GM19043 (cell line): ENCODE results near the gene TMEM167A.

Experiments
- ATAC-seq: cut with Tn5 transposase; IDR thresholded peaks from one replicate; pipeline ENCODE4 v1.9.1; 2021; ENCODE audit warnings: low read depth; ENCODE audit not compliant: unreplicated experiment

TMEM167A gene

DNA sequence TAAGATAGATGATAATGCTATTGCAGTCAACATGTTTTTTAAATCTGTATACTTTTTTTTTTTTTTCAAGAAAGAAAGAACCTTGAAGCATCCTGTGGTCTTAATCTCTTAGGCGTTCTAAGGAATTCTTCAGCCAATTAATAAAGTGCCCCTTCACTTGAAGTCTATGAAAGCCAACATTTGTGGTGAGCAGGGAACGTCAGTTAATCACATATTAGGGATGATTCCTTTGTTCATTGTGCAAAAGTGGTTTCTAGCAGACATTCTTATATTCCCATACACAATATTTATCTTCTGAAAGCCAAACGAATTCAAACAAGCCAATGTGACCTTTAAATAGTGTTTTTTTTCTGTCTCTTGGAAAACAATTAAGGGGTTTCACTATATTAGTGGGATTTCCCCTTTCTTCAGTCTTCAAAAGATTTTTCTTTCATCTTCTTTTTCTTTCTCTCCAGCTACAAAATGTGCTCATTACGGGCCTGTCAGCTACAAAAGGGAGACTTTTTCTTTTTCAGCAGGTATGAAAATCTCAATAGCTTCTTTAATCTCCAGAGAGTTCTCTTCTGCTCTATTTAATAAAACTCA is 40.1 kb downstream of the TMEM167A start:
- no peak for ATAC-seq

DNA sequence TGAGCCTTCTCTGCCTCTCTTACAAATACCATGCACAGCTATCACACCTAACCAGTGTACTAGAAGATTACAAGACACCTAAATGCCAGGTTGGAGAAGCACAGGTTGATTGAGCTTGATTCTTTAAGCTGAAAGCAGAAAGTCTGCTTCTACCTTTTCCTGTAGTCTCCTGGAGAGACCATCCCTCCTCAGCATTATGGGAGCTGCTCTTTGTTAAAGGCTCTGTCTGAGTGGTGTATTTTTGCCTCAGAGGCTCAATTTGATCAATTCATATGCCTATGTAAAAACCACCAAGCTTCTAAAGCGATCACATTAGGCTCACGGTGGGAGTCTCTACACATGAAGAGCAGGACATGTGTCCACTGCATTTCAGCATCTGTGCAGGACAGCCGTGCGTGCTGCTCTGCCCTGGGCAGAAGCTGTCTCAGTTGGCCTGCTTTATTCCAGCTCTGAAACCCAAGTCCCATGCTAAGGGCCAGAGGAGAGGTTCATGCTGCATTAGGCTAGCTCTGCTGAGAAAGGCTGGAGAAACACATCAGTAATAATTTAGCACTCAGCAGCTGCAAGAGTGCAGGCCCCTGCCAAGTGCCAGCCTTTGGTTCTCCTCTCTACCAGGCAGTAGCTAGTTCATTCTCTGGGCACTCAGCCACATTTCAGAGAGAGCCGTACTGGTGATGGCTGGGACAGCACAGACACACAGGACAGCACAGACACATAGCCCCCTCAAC is 41.7 kb downstream of the TMEM167A start:
- no peak for ATAC-seq

DNA sequence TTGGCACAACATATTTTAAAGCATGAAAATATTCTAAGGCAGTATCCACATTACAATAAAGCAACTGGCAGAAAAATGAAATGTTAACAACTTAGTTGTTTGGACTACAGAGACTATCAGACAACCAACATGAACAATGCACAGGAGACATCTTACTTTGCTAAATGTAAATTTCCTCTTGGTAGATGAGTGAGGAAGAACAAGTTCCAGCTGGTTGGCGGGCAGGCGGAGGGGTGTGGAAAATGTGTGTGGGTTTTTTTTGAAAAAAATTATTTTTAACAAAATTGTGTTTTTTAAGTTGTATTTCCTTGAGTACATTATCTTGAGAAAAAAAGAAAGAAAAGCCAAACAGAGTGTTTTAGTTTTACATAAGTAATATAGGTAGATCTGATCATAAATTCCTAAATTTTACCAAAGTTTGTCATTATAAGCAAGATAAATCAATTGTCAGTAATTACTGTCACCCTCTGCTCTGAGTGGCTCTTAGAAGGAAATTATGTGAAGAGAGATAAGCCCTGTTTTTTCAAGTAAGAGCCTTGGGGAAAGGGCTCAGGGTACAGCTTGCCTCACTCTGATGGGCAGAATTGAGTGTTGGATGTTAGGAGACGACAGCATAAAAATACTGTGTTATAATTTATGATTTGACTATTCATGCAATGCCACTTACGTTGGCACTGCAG is 42.5 kb downstream of the TMEM167A start:
- no peak for ATAC-seq

DNA sequence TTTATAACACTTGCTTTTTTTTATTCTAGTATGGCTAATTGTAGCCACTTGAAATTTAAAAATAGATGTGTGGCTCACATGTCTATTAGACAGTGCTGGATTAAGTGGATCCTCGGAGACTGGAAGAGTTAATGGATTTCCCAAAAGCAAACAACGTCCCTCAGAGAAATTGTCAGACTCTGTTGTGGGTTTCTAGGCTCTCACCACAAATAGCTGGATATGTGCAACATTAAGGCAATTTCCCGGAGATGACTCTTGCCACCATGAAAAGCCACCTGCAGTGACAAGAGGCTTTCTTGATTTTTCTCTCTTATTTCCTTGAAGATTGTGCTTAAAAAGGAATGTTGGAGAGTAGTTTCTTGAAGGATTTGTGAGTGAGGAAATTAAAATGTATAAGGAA is 43.2 kb downstream of the TMEM167A start:
- no peak for ATAC-seq

DNA sequence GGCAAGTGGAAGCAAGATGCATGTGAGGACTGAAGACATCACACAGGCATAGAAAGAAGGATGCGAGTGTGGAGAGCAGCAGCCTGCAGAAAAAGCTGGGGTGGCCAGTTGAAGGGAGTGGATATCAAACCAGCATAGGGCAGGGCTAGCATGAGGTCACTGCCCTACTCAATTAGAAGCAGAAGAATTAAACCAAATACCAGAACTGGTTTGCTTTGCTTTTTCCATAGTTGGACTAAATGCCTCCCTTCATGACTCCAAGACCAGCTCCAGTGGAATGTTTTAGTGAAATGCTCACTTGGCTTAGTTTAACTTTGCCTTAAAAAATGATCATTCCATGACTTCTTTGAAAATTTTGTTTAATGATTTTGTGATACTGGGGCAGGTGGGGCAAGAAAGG is 45.8 kb downstream of the TMEM167A start:
- no peak for ATAC-seq

DNA sequence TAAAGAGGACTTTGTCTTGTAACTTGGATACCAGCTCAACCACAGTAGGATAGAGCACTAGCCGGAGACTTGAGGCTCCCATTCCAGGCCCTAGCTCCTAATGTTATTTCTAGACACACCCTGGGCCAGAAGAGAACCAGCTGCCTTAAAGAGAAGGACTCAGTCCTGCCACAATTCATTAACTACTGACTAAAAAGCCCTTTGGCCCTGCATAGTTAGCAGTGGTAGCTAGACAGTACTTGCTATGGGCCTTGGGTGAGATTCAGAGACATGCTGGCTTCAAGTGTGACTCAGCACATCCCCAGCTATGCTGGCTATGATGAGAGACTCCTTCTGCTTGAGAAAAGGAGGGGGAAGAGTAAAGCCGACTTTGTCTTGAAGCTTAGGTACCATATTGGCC is 47.3 kb downstream of the TMEM167A start:
- ATAC-seq = no peak

DNA sequence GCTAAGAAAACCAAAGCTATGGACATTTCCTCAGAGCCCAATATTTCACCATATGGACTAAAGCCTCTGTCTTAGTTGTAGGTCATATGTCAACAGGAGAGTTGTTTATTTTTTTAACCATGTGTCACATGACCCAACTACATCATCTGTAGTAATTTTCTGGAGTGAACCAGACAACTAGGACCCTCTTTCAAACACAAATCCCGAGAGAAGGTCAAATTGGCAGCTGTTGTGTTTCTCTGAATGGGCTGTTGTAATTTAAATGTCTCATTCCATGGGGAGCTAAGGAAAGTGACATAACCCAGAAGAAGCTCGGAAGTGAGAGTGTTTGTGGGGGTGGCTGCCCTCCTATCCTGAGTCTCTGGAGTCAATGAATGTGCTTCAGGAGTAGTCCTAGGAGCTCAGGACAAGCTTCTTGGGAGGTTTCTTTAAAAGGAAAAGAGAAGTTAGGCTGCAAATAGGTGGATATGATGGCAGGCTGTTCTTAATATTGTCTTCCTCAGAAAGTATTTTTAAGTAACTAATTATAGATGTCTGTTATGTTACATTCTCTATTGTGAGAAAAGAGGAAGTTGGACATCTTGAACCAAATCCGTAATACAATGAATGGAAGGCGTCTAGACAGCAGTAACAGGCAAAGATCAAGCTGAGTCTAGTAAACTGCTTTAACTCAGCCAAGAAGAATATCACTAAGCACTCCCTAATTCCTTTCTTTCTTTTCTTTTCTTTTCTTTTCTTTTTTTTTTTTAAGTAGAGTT is 50.1 kb downstream of the TMEM167A start:
- ATAC-seq = peak; percentile 80

DNA sequence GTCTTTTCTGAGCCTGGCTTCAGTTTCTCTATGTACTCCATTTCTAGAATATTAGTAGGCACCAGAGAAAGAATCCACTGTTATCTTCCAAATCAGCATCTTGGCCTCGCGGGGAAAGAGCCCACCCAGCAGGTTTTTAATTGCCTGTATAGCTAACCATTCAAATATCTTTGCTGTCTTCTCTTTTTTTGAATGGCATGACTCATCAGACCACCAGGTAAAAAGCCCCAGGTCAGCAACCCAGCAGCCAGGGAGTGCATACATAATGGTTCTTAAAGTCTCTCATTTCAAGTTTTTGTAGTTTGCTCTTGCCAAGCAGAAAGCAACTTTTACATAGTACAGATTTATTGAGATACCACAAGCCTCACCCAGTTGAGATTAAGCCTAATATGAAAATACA is 50.7 kb downstream of the TMEM167A start:
- ATAC-seq = no peak

DNA sequence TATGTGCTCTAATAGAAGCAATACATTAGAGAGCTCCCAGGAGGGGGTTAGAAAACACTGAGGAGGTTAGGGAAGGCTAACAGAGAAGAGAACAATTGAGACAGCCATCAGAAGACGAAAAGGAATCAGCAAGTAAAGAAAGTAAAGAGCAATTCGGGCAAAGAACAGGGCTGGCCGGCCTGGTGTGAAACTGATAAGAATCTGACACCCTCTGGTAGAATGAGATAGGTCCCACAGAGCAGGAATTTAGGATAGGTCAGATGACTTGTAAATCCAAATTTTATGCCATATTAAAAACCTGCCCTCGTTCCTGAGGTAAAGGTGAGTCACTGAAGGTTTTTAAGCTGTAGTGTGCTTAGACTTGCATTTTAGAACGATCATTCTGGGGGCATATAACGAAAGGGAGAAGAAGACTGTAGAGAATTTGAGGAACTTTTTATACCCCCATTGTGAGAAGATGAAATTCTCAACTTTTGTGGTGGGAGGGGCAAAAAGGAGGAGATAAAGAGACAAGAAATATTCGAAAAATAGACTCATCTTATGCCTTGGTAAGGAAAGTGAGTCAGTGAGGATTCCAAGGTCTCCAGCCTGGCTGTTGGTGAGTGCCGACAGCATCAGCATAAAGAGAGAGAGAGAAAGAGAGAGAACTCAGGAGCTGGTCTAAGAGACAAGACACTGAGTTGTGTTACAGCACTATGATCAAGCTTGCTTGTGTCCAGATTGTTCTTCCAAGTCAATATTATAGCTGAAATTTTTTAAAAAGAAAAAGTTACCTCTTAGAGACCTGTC is 51.3 kb downstream of the TMEM167A start:
- no peak for ATAC-seq

DNA sequence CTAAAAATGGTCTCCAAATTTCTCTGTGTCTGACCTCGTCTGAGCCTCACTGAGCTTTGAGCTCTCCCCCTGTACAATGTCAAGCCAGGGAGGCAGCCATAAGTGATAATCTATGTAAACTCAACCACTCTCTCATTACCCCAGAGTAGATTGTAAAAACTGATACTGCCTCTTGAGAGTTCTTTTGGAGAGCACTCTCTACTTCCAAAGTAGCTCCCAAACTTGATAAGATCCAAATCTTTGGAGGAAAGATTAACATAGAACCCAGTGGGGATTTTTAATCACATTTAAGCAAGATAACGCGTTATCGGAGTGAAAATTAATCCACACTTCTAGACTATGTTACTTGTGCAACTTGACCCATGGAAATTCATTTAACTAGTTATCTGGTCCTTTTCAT is 54.9 kb downstream of the TMEM167A start:
- no peak for ATAC-seq

DNA sequence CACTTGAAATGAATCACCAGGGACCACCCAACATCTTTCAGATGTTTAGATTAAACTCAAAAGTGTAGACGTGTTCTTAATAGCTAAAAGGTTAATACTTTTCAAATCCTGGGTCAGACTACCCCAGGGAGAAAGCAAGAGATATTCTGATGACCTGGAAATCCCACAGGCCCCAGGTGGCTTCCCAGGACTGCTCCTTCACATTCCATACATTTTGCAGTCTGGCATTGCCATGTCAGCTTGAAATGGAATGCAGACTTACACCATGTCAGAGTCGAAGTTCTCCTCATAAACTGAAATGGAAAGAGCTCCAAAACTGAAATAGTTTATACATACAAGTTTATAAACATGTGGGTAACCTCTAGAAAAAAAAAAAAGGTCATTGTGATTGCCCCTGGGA is 61.5 kb downstream of the TMEM167A start:
- no peak for ATAC-seq

DNA sequence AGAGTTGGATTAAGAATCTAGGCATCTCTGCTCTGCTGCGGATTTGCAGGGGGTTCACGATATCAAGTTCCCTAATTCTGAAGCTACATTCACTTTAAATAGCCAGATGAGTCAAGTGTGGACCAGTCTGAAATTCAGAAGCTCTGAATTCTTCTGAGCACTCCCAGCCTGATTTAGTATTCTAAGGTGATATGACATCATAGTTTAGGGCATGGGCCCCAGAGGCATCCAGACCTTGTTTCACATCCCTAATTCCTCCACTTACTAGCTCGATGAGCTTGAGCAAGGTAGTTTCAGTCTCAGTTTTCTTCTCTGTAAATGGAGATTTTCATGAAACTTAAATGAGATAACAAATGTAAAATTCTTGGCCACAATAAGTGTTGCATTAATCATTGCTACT is 65.2 kb downstream of the TMEM167A start:
- peak; percentile 98 for ATAC-seq

DNA sequence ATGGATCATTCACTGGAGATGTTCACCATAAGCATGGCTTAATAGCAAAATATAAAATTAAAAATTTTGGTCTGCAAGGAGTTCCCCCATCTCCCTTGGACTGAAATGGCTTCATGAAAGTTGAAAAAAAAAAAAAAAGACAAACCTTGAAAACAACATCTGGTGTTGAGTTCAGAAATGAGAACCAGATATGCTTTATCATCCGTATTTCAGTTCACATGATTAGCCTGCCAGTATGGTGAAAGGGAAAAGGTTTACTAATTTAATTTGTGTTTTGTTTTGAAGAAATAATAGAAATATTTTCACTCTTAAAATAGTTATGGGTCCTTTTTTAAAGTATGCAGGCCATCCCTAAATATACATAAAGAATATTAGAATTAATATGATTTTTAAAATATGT is 67.8 kb downstream of the TMEM167A start:
- ATAC-seq = no peak

DNA sequence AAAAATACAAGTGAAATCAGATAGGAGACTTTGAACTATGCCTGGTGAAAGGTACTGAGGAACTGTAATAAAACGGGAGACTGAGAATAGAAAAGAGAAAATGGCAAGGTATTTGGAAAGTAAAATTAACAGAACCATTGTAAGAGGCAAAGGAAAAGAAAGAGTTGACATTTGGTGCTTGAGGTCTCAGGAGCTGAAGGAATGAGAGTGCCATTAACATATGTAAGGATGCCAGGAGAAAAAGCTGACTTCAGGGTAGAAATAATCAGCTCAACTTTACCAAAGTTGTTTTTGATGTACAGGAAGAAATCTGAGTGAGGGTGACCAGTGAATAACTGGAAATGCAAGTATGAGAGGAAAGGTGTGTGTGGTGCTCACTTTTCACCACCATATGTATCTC is 69.4 kb downstream of the TMEM167A start:
- ATAC-seq = no peak

DNA sequence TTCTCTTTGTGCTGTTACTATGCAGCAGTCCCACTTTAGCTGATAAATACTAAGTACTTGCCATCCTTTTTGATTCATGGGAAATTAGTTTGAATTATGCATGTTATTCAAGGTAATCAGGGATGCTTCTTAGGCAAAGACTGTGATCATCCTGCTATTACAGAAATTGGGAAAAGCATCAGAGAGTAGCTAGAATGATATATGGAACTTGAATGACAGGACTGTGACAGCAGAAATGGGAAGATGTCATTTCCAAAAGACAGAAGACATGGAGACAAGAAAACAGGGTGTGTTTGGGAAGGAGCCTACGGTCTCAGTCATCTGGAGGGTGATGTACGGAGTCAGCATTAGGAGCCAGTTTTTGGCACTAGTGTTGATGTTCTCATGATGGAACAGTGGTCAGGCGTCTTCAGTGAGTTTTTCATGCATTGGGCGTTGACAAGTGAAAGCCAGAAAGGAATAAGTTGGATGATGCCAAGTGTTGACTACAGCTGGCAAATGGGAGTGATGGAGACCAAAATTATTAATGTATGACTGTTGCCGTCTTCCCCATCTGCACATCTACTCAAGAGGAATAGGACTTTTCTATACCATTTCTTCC is 70.4 kb downstream of the TMEM167A start:
- no peak for ATAC-seq

DNA sequence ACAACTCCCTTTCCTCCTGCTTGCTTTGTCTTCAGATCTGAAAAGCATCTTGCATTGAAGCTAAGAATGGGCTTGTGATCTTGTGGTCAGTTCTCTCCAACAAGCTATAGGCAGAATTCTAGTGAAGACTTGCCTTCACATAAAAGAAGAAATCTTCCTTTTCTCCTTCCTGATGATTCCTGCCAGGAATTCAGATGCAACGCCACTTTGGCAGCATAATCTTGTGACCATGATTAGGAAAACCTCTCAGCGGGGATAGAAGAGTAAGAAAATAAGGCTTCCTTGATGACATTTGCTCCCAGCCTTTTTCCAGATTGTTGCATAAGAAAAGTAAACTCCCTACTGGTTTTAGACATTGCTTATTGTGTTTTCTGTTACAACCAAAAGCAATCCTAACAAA is 73.4 kb downstream of the TMEM167A start:
- ATAC-seq = no peak
